HG03175 (cell line): ENCODE results near the gene PDZD7.

ENCODE experiments used
- ATAC-seq: cut with Tn5 transposase; IDR thresholded peaks from one replicate; pipeline ENCODE4 v1.9.1; 2021; ENCODE audit warnings: mild to moderate bottlenecking, moderate library complexity; ENCODE audit not compliant: unreplicated experiment

PDZD7 gene

GRCh38 chr10:101005361-101005760 is 25.6 kb downstream of the PDZD7 start:
- no peak for ATAC-seq

GRCh38 chr10:101003639-101004206 is 27.2 kb downstream of the PDZD7 start:
- ATAC-seq, result no peak

GRCh38 chr10:101002456-101002855 is 28.5 kb downstream of the PDZD7 start:
- no peak for ATAC-seq

GRCh38 chr10:101001659-101002035 is 29.3 kb downstream of the PDZD7 start:
- no peak for ATAC-seq

GRCh38 chr10:101000915-101001658 is 29.8 kb downstream of the PDZD7 start:
- ATAC-seq, result no peak

- ATAC-seq, result no peak
These were observed 30.6 kb downstream of the PDZD7 start for GRCh38 chr10:101000127-101000914.

GRCh38 chr10:100999742-101000126 is 31.2 kb downstream of the PDZD7 start, which contains the start of gene LZTS2:
Gene LZTS2, plus strand, starts transcription at chr10:100999808. Its CDS starts 2,731 bp downstream, at chr10:101002539.
- peak; percentile 5 for ATAC-seq

- ATAC-seq, result peak; percentile 48
These were observed 31.8 kb downstream of the PDZD7 start for GRCh38 chr10:100998991-100999741.

GRCh38 chr10:100998183-100998990 is 32.5 kb downstream of the PDZD7 start:
- peak; percentile 20 for ATAC-seq

GRCh38 chr10:100997360-100998182 is 33.4 kb downstream of the PDZD7 start:
- peak; percentile 41 for ATAC-seq

GRCh38 chr10:100996678-100997359 is 34.1 kb downstream of the PDZD7 start:
- no peak for ATAC-seq

GRCh38 chr10:100995181-100995580 is 35.7 kb downstream of the PDZD7 start:
- ATAC-seq, result no peak

GRCh38 chr10:100993986-100994708 is 36.8 kb downstream of the PDZD7 start:
- no peak for ATAC-seq

- ATAC-seq, result no peak
These were observed 41.8 kb downstream of the PDZD7 start for GRCh38 chr10:100989088-100989487.

GRCh38 chr10:100988166-100988565 is 42.8 kb downstream of the PDZD7 start:
- no peak for ATAC-seq

GRCh38 chr10:100987685-100988049 is 43.3 kb downstream of the PDZD7 start:
- peak; percentile 5 for ATAC-seq

- peak; percentile 82 for ATAC-seq
These were observed 43.8 kb downstream of the PDZD7 start, which contains the start of the genes MRPL43 and TWNK for GRCh38 chr10:100986952-100987684. Gene MRPL43, minus strand, starts transcription at chr10:100987497. Its CDS starts 54 bp downstream, at chr10:100987443. Gene TWNK, plus strand, starts transcription at chr10:100987543. Its CDS starts 668 bp downstream, at chr10:100988211.
